ENCODE data around the gene ATP5F1B. TPM values are rescaled to one million over a fixed set of nuclear protein-coding genes. Genes with fewer than 3 reads are reported as not detected.
A peak's percentile ranks its signal among the peaks of the same experiment; 100 is the strongest.

The ATP5F1B gene
- total and polyA plus RNA-seq, 2 of the 13 experiments (the other 11 are each of a cell fraction or from before 2014, with no cell fraction given), result 1,051 to 1,180 TPM

GRCh38 chr12:56636675-56637540 is 8.9 kb downstream of the ATP5F1B start (continued):
- TF ChIP-seq TRAFD1 (CRISPR knock-in tag; IDR thresholded peaks at IDR 0.05; ENCODE audit: borderline replicate concordance) (no peak), DNMT1 (CRISPR knock-in tag; IDR thresholded peaks at IDR 0.05) (no peak), MYPOP (CRISPR knock-in tag; IDR thresholded peaks at IDR 0.05) (no peak), ZNF124 (CRISPR knock-in tag; IDR thresholded peaks at IDR 0.05) (peak; percentile 89; the same call in 1 of the 2 replicates), NFAT5 (CRISPR knock-in tag; IDR thresholded peaks at IDR 0.05) (no peak), ZNF790 (CRISPR knock-in tag; IDR thresholded peaks at IDR 0.05; ENCODE audit: borderline replicate concordance) (no peak), E2F1 (CRISPR knock-in tag; IDR thresholded peaks at IDR 0.05) (no peak), GABPA (IDR thresholded peaks at IDR 0.05; ENCODE audit: low read depth, low read length) (no peak; the same call in 1 of the 2 replicates), GABPA (CRISPR knock-in tag; IDR thresholded peaks at IDR 0.05; ENCODE audit: low read depth) (peak; percentile 85), MAX (IDR thresholded peaks at IDR 0.05) (peak; percentile 48; the same call in 1 of the 2 replicates), ZNF781 (CRISPR knock-in tag; IDR thresholded peaks at IDR 0.05; ENCODE audit: borderline replicate concordance, not compliant biosample characterization) (no peak), KAT2B (IDR thresholded peaks at IDR 0.05; ENCODE audit: borderline replicate concordance, low read depth, low read length) (no peak), SALL2 (CRISPR knock-in tag; IDR thresholded peaks at IDR 0.05) (no peak), ZNF143 (CRISPR knock-in tag; IDR thresholded peaks at IDR 0.05) (no peak), NR0B2 (CRISPR knock-in tag; IDR thresholded peaks at IDR 0.05) (no peak), TBX2 (CRISPR knock-in tag; IDR thresholded peaks at IDR 0.05; ENCODE audit: borderline replicate concordance) (peak; percentile 67), ZNF784 (CRISPR knock-in tag; IDR thresholded peaks at IDR 0.05; ENCODE audit: borderline replicate concordance) (no peak; the same call in 1 of the 2 replicates)

All from HepG2 (cell line).